ENCODE measurements around the gene CDCA3.

DNA sequence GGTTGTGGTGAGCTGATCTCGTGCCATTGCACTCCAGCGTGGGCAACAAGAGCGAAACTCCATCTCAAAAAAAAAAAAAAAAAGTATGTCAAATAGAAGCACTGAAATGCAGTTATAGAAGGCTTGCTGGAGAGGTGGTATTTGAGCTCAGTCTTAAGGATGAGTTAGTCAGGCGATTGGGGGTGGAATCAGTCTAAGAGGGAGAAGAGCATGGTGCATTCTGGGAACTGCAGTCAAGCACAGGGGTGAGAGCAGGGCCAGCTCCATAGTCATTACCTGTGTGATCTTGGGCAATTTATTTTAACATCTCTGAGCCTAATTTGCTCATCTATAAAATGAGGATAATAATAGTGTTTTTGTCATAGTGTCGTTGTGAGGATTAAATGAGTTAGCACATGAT, 16.2 kb downstream of the CDCA3 start:
- TF ChIP-seq POLR2AphosphoS5 (IDR thresholded peaks at IDR 0.05), result no peak
- TF ChIP-seq, protein P1, sequence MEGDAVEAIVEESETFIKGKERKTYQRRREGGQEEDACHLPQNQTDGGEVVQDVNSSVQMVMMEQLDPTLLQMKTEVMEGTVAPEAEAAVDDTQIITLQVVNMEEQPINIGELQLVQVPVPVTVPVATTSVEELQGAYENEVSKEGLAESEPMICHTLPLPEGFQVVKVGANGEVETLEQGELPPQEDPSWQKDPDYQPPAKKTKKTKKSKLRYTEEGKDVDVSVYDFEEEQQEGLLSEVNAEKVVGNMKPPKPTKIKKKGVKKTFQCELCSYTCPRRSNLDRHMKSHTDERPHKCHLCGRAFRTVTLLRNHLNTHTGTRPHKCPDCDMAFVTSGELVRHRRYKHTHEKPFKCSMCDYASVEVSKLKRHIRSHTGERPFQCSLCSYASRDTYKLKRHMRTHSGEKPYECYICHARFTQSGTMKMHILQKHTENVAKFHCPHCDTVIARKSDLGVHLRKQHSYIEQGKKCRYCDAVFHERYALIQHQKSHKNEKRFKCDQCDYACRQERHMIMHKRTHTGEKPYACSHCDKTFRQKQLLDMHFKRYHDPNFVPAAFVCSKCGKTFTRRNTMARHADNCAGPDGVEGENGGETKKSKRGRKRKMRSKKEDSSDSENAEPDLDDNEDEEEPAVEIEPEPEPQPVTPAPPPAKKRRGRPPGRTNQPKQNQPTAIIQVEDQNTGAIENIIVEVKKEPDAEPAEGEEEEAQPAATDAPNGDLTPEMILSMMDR (IDR thresholded peaks at IDR 0.05), result no peak

Measured in suprapubic skin (tissue), 3 donors.